Measurements from ENCODE around the gene ZAP70. TPM values are rescaled to one million over a fixed set of nuclear protein-coding genes. Genes with fewer than 3 reads are reported as not detected.
"Not testable (repeated sequence)": the region's sequence is repeated elsewhere in the genome, so short reads cannot be mapped to it uniquely, and the experiment has no call there.

The ZAP70 gene
- total RNA-seq, 1 experiment from 2014 or later, result not detected

GRCh38 chr2:97678298-97678697, 35.1 kb upstream of the ZAP70 start:
- CTCF ChIA-PET, result no interaction called here
- Histone ChIP-seq H3K4me2 (no peak overlapping the region), H3K9me3 (ENCODE audit: insufficient read depth, low read depth) (peaks cover 9% of the 10 kb centered on the region; the same call in 1 of the 2 replicates), H3F3A (ENCODE audit: insufficient read depth, low read depth) (no peaks in the 10 kb centered on the region), H4K20me1 (ENCODE audit: insufficient read depth) (no peaks in the 10 kb centered on the region), H3K79me2 (ENCODE audit: low read depth) (no peaks in the 10 kb centered on the region), H3K27ac (no peak overlapping the region), H3K36me3 (ENCODE audit: low read depth) (no peaks in the 10 kb centered on the region), H3K4me1 (replicated peaks; ENCODE audit: insufficient read depth) (no peaks in the 10 kb centered on the region), H3K27me3 (ENCODE audit: insufficient read depth, low read depth) (no peaks in the 10 kb centered on the region), H3K9me2 (ENCODE audit: insufficient read depth) (no peaks in the 10 kb centered on the region), H2AFZ (no peak overlapping the region), H3K4me3 (no peak overlapping the region)
- TF ChIP-seq EZH2 (IDR thresholded peaks at IDR 0.05; ENCODE audit: low read depth) (no peak), CTCF (conservative IDR thresholded peaks at IDR 0.05) (no peak)
- intact Hi-C loops (cut with micrococcal nuclease; ENCODE audit: unreplicated experiment), result no loop called here
- no TSS peak for BruUV-seq (replicated peaks)
- POLR2A ChIA-PET (ENCODE audit: unreplicated experiment), result no interaction called here
- no peak for DNase-seq

GRCh38 chr2:97687235-97687634, 26.1 kb upstream of the ZAP70 start:
- DNase-seq; H3K9me2 ChIP-seq (ENCODE audit: insufficient read depth); H3K27ac ChIP-seq; H2AFZ ChIP-seq; POLR2A ChIA-PET (ENCODE audit: unreplicated experiment); intact Hi-C loops (cut with micrococcal nuclease; ENCODE audit: unreplicated experiment); BruUV-seq (replicated peaks); H3K36me3 ChIP-seq (ENCODE audit: low read depth); H4K20me1 ChIP-seq (ENCODE audit: insufficient read depth); H3K4me2 ChIP-seq; H3K9me3 ChIP-seq (ENCODE audit: insufficient read depth, low read depth); H3K79me2 ChIP-seq (ENCODE audit: low read depth); H3K4me3 ChIP-seq; H3K27me3 ChIP-seq (ENCODE audit: insufficient read depth, low read depth); CTCF ChIA-PET: not testable (repeated sequence)
- peaks cover 13% of the 10 kb centered on the region; the same call in 1 of the 2 replicates for H3F3A ChIP-seq (ENCODE audit: insufficient read depth, low read depth)
- H3K4me1 ChIP-seq (replicated peaks; ENCODE audit: insufficient read depth), result peaks cover 33% of the 10 kb centered on the region

- H3K4me2 ChIP-seq, result peak overlapping the region; percentile 60
These were observed 25.1 kb upstream of the ZAP70 start for GRCh38 chr2:97688062-97688827.

More at GRCh38 chr2:97688062-97688827, 25.1 kb upstream of the ZAP70 start:
- H3K36me3 ChIP-seq (ENCODE audit: low read depth), result no peaks in the 10 kb centered on the region
- H3K4me3 ChIP-seq, result no peak overlapping the region; the same call in 1 of the 2 replicates
- BruUV-seq (replicated peaks), result no TSS peak
- peak overlapping the region; percentile 7; the same call in 1 of the 2 replicates for H2AFZ ChIP-seq
- peak in 1 of 2 experiments; percentile 89 for DNase-seq
- peaks cover 33% of the 10 kb centered on the region for H3K4me1 ChIP-seq (replicated peaks; ENCODE audit: insufficient read depth)
- CTCF ChIA-PET, result no interaction called here
- no peaks in the 10 kb centered on the region for H3K27me3 ChIP-seq (ENCODE audit: insufficient read depth, low read depth)
- POLR2A ChIA-PET (ENCODE audit: unreplicated experiment), result no interaction called here
- H3K79me2 ChIP-seq (ENCODE audit: low read depth), result no peaks in the 10 kb centered on the region
- H4K20me1 ChIP-seq (ENCODE audit: insufficient read depth), result no peaks in the 10 kb centered on the region
- TF ChIP-seq CTCF (conservative IDR thresholded peaks at IDR 0.05) (no peak), EZH2 (IDR thresholded peaks at IDR 0.05; ENCODE audit: low read depth) (no peak)
- peak overlapping the region; percentile 80 for H3K27ac ChIP-seq
- intact Hi-C loops (cut with micrococcal nuclease; ENCODE audit: unreplicated experiment), result no loop called here
- H3K9me2 ChIP-seq (ENCODE audit: insufficient read depth), result no peaks in the 10 kb centered on the region
- peaks cover 13% of the 10 kb centered on the region; the same call in 1 of the 2 replicates for H3F3A ChIP-seq (ENCODE audit: insufficient read depth, low read depth)
- peaks cover 8% of the 10 kb centered on the region; the same call in 1 of the 2 replicates for H3K9me3 ChIP-seq (ENCODE audit: insufficient read depth, low read depth)
